Coronary artery (tissue), 2 donors: ENCODE measurements around the gene LMO3.

Source experiments
- DNase-seq: peaks from one replicate; pipeline ENCODE4 v3.0.0-alpha.2; 2017; ENCODE audit warnings: low spot score
- H3K27ac ChIP-seq, 2 donors: fragments of 200-600 bp; sonication (generic); one replicate each; pipeline ENCODE4 v1.5.1; 2016 to 2019
- H3K4me3 ChIP-seq: fragments of 200-600 bp; sonication (generic); 2 replicates; pipeline ENCODE4 v1.5.1; 2016; ENCODE audit warnings: mild to moderate bottlenecking, moderate library complexity
- CTCF ChIP-seq: fragments of 200-600 bp; sonication (generic); IDR thresholded peaks from one replicate; pipeline ENCODE4 v1.5.1; 2019; ENCODE audit warnings: antibody characterized with exemption

Gene LMO3

GRCh38 chr12:16606117-16606200 lies at the start of gene LMO3:
Gene LMO3 (minus strand): TSS chr12:16606162. CDS start chr12:16600860, 5,302 bp downstream.
- H3K4me3 ChIP-seq, result peak within 1 kb of the TSS; percentile 70
- TF ChIP-seq CTCF, result no peak
- H3K27ac ChIP-seq, result peak within 1 kb of the TSS; percentile 48 to 74
- no peak for DNase-seq

GRCh38 chr12:16636435-16637055 lies 30.6 kb upstream of the LMO3 start:
- Histone ChIP-seq H3K4me3 (no peak overlapping the region), H3K27ac (no peak overlapping the region)
- no peak for DNase-seq
- no peak for TF ChIP-seq CTCF

GRCh38 chr12:16634786-16635185 lies 28.8 kb upstream of the LMO3 start:
- Histone ChIP-seq H3K4me3 (no peak overlapping the region), H3K27ac (no peak overlapping the region)
- DNase-seq, result no peak
- TF ChIP-seq CTCF, result no peak

DNA sequence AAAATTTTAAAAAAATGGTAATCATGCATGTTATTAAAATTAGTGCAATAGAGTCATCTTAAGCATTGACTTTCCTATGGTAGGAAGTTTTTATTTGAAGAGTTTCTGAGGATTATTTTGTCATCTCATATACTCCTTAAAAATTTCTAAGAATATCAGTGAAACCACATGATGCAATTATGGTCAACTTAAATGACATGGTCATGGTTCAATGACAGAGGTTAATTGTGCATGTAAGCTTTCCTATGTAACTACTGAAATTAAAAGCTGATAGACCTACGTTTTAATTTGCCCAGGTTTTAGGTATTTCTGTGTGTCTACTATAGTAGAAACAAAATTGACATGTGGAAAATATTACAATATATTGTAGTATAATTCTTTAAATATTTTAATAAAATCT lies 21.0 kb upstream of the LMO3 start:
- Histone ChIP-seq H3K27ac (no peak overlapping the region), H3K4me3 (no peak overlapping the region)
- TF ChIP-seq CTCF, result no peak
- DNase-seq, result no peak

- no peak for TF ChIP-seq CTCF
- Histone ChIP-seq H3K27ac (no peak overlapping the region), H3K4me3 (no peak overlapping the region)
- no peak for DNase-seq
Observed at GRCh38 chr12:16622338-16622737, 16.4 kb upstream of the LMO3 start.

DNA sequence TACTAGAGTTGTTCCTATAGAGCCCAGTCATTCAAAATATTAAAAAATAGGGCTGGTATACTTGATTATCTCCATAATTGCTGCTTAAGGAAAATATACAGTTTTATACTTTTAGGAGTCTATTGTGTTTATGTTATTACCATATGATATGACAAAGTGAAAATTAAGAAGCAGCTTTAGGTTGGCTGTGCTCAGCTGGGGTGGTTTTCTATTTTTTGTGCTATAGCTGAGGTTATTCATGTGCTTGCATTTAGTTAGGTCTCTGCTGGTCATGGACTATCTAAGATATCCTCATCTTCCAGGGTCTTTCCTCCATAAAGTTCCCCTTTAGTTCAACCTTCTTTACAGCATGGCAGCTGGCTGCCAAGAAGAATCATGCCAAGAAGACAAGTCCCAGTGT lies 13.6 kb upstream of the LMO3 start:
- no peak for DNase-seq
- TF ChIP-seq CTCF, result no peak
- H3K27ac ChIP-seq, result no peak overlapping the region
- H3K4me3 ChIP-seq, result no peak overlapping the region

DNA sequence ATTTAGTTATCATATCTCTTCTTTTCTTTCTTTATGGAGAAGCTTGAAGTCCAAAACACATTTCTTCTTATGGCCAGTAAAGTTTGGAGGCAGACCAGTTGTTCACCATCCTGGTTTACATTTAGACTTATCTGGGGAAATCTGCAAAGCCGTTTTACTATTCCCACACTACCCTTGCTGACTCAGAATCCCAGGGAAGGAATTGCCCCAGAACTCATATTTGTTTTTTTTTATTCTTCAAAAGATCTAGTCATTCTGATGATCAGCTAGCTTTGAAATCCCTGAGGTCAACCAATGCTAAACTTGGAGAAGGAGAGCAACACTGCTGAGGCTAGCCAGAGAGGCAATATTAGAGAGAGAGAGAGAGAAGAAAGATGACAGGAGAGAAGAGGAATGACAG lies 12.3 kb upstream of the LMO3 start:
- no peak for DNase-seq
- no peak overlapping the region for H3K27ac ChIP-seq
- no peak for TF ChIP-seq CTCF

More for the DNA sequence above, 12.3 kb upstream of the LMO3 start:
- no peak overlapping the region for H3K4me3 ChIP-seq
